Measurements from ENCODE around the gene TK1. TPM values are rescaled to one million over a fixed set of nuclear protein-coding genes. Genes with fewer than 3 reads are reported as not detected.

Gene TK1
- total RNA-seq, 4 donors from 2014 or later = 1.1 to 8.8 (median 2.7) TPM

DNA sequence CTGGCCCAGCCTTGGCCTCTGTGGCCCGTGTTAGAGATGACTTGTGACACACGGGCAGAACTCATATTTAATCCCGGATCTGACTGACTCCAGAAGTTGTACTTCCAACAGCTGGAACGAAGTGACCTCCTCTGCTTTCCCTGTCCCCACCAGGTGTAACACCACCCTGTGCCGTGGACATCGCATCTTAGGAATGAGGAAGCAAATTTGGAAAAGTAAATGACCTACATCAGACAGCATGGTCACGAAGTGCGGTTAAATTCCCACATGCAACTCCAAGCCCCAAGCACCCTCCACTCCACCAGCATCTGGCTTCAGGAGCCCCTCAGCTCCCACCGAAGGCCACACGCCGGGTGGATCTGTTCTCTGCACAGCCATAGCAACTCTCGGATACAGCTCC, 2.9 kb downstream of the TK1 start:
- TF ChIP-seq, protein P1, sequence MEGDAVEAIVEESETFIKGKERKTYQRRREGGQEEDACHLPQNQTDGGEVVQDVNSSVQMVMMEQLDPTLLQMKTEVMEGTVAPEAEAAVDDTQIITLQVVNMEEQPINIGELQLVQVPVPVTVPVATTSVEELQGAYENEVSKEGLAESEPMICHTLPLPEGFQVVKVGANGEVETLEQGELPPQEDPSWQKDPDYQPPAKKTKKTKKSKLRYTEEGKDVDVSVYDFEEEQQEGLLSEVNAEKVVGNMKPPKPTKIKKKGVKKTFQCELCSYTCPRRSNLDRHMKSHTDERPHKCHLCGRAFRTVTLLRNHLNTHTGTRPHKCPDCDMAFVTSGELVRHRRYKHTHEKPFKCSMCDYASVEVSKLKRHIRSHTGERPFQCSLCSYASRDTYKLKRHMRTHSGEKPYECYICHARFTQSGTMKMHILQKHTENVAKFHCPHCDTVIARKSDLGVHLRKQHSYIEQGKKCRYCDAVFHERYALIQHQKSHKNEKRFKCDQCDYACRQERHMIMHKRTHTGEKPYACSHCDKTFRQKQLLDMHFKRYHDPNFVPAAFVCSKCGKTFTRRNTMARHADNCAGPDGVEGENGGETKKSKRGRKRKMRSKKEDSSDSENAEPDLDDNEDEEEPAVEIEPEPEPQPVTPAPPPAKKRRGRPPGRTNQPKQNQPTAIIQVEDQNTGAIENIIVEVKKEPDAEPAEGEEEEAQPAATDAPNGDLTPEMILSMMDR (IDR thresholded peaks at IDR 0.05; ENCODE audit: low read depth) = no peak

DNA sequence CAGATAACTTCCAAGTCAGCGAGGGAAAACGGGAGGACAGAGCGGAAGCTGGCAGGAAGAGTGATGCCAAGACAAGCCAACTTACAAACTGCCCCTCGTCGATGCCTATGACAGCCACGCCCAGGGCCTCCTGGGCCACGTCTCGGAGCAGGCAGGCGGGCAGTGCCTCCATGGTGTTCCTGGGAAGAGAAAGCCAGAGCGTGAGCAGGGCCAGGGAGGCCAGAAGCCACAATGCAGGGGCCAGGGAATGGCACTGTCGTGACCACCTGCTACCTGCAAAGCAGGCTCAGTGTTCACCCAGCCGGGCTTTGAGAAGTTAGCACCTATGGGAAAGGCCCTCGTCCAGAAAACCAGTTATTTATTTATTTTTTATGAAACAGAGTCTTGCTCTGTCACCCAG, 4.3 kb downstream of the TK1 start:
- TF ChIP-seq, protein P1 (IDR thresholded peaks at IDR 0.05; ENCODE audit: low read depth) = no peak

DNA sequence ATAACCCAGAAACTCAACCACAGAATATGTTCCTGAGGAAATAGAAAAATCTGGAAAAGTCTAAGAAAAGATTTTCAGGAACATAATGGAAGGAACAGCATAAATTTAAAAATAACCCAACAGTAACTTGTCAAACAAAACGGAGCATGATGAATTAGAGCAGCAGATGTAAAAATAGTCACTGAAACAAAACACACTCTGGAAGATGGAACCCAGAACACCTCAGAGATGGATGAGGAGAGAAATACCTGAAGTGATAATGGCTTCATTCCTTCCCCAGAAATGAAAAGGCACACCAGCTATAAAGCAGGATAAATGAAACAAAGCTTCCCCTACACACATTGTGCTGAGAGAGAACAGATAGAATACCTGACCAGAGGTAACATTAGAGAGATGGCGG, 6.3 kb downstream of the TK1 start:
- TF ChIP-seq, protein P1 (IDR thresholded peaks at IDR 0.05; ENCODE audit: low read depth) = no peak

GRCh38 chr17:78180083-78180482, 6.8 kb downstream of the TK1 start:
- TF ChIP-seq, protein P1 (IDR thresholded peaks at IDR 0.05; ENCODE audit: low read depth) = no peak

DNA sequence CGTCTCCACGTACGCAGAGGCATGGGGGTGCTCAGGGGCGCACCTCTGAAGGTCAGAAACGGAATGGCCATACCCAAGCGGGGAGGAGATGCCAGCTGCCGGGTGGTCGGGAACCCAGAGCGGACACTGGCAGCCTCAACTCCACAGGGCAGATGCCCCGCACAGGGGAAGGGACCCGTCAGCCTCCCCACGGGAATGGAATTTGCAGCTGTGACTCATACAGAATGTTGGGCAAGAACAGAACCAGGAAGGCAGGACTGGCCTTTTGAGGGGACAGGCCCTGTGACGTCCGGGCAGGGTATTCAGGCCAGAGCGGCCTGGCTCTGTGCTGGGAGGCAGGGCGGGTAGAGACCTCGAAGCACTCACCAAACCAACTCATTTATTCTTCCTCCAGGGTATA, 7.5 kb downstream of the TK1 start:
- TF ChIP-seq, protein P1 (IDR thresholded peaks at IDR 0.05; ENCODE audit: low read depth) = no peak

DNA sequence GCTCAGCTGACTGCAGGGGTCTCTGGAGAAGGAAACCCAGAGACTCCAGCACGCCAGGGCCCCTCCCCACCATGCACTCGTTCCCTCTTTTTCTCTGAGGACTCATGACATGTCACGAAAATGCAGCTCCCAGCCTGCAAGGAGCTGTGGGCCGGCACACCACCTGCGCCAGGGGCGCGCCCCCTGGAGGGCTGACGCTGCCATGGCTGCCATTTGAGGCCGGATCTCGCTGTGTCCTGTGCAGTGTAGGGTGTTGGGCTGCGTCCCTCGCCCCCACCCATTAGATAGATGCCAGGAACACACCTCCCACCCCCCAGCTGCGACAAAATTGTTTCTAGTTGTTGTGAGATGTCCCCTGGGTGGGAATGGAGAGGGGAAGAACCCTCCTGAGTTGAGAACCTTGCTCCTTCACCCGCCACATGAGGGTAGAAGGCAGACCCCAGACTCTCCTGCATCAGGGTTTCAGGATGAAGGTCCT, 10.3 kb downstream of the TK1 start:
- TF ChIP-seq, protein P1 (IDR thresholded peaks at IDR 0.05; ENCODE audit: low read depth) = no peak

GRCh38 chr17:78175643-78175981, 11.2 kb downstream of the TK1 start:
- TF ChIP-seq, protein P1 (IDR thresholded peaks at IDR 0.05; ENCODE audit: low read depth) = no peak

Measured in subcutaneous adipose tissue (tissue), 4 donors.